TTC549 (cell line): Measurements from ENCODE around the gene CASP1.
A peak's percentile ranks its signal among the peaks of the same experiment; 100 is the strongest.
"Not testable (repeated sequence)": the region's sequence is repeated elsewhere in the genome, so short reads cannot be mapped to it uniquely, and the experiment has no call there.

Source experiments
- FAIRE-seq: peaks from 2 replicates; lab custom pipeline; 2012; peaks lifted over from hg19 to GRCh38; lab: Jason Lieb, UNC

CASP1 gene

GRCh38 chr11:105034813-105035620 lies at the start of gene CASP1:
Gene CASP1 (minus strand): TSS chr11:105035144. CDS start chr11:105035113, 31 bp downstream.
- no peak for FAIRE-seq

GRCh38 chr11:105081412-105082150 lies 46.6 kb upstream of the CASP1 start:
- FAIRE-seq = no peak

- FAIRE-seq = not testable (repeated sequence)
These were observed 45.4 kb upstream of the CASP1 start for GRCh38 chr11:105080171-105080906.

GRCh38 chr11:105078283-105078682 lies 43.3 kb upstream of the CASP1 start:
- FAIRE-seq = no peak

- FAIRE-seq = not testable (repeated sequence)
These were observed 42.3 kb upstream of the CASP1 start for GRCh38 chr11:105077141-105077790.

- FAIRE-seq = no peak
These were observed 39.2 kb upstream of the CASP1 start for GRCh38 chr11:105074166-105074530.

- no peak for FAIRE-seq
These were observed 38.7 kb upstream of the CASP1 start for GRCh38 chr11:105073456-105074165.

- not testable (repeated sequence) for FAIRE-seq
These were observed 37.1 kb upstream of the CASP1 start for GRCh38 chr11:105072080-105072479.

- FAIRE-seq = no peak
These were observed 36.3 kb upstream of the CASP1 start for GRCh38 chr11:105071089-105071732.

- no peak for FAIRE-seq
These were observed 35.4 kb upstream of the CASP1 start for GRCh38 chr11:105070306-105070705.

GRCh38 chr11:105069749-105070148 lies 34.8 kb upstream of the CASP1 start:
- not testable (repeated sequence) for FAIRE-seq

- not testable (repeated sequence) for FAIRE-seq
These were observed 28.4 kb upstream of the CASP1 start for GRCh38 chr11:105063245-105063941.

GRCh38 chr11:105057432-105057831 lies 22.5 kb upstream of the CASP1 start:
- no peak for FAIRE-seq

GRCh38 chr11:105056446-105056845 lies 21.5 kb upstream of the CASP1 start:
- no peak for FAIRE-seq

GRCh38 chr11:105054723-105055493 lies 20.0 kb upstream of the CASP1 start:
- no peak for FAIRE-seq

- no peak for FAIRE-seq
These were observed 17.5 kb upstream of the CASP1 start for GRCh38 chr11:105052487-105052886.

- FAIRE-seq = no peak
These were observed 16.6 kb upstream of the CASP1 start for GRCh38 chr11:105051559-105051958.

- FAIRE-seq = no peak
These were observed 14.5 kb upstream of the CASP1 start for GRCh38 chr11:105049481-105049880.

GRCh38 chr11:105046898-105047579 lies 12.1 kb upstream of the CASP1 start:
- FAIRE-seq = peak; percentile 99
